Measurements from ENCODE around the gene CD151.

The CD151 gene

DNA sequence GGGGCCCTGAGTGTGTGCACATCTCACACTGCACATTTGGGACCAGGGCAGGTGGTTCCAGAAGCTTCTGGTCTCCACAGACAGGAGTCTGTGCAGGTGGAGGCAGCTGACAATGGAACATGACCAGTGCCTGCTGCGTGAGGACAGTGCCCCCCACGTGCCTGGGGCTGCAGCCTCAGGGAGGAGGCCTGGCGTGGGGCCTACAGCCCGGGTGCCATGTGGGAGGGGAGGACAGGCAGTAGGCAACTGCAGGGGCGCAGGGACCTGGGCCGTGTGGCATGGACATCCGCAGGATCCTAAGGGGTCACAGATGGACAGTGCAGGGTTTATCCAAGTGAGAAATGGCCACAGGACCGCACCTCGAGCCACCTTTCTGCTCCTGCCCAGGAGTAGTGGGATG, 38.7 kb downstream of the CD151 start:
- no peak for DNase-seq (ENCODE audit: low spot score)

DNA sequence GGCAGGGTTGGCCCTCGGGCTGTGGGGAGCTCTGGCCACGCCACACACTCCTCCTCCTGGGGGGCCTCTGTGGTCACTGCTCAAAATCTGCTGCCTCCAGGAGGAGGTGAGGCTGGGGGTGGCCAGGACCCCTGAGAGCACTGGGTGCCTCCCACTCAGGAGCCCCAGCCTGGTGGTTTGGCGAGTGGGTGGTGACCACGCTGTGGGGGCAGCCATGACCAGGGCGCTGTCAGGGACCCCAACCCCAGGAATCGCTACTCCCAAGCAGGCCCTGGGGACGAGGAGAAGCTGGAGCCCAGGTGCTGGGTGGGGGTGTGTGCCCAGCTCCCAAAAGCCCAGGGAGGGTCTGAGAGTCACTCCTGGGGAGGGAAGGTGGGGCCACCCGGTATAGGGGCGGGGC, 40.0 kb downstream of the CD151 start:
- DNase-seq (ENCODE audit: low spot score) = no peak

DNA sequence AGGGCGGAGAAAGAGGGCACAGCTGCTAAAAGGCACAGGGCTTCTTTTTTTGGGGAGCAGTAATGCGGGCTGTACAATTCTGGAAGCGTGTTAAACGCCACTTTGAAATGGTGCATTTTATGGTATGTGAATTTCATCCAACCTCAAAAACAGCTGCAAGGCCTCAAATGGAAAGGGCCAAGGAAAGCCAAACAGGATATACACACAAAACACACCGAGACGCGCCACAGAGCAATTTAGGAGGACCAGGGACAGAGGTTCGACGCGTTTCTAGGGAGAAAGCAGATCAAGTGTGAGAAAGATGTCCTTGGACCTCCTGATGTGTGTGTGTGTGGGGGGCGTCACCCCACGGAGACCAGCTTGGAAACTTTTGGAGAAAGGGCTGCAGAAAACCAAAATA, 41.0 kb downstream of the CD151 start:
- no peak for DNase-seq (ENCODE audit: low spot score)

DNA sequence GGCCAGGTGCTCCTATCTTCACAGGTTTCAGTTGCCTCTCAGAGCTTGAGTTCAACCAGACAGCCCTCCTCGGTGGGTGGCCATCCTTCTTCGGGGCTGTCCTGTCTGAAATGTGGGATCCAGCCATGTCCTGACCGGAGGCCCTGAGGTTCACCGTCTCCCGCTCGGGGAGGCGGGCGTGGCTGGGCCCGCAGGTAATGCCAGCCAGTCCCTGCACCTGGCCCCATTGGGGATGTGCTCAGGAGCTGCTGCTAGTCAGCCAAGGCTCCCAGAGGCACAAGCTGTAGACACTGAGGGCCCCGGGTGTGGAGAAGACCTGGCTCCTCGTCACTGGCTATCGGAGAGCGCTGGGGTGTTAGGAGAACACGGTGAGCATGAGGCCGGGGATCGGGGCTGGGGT, 42.5 kb downstream of the CD151 start:
- DNase-seq (ENCODE audit: low spot score) = no peak

DNA sequence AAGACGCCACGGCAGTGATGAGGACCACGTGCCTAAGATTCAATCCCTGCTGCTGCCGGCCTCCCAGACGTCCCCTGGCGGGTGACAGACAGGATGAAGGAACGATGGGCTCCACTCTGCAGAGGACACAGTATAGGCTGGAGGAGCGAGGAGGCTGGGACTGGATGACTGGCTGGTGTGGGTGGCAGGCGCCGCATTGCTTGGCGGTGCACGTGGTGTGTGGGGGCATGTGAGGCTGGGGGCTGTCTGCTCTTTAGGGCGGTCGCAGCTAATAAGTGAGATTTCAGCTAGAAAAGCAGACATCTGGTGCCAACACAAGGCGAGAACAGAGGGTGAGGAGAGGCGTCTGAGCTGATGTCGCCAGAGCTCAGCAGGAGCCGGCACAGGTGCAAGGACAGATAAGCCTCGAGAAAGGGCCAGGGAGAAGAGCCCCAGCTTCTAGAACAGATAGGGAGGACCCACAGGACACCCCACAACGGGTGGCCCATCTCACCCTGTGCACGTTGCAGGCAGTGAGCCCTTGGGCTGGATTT, 43.1 kb downstream of the CD151 start:
- peak; percentile 53 for DNase-seq (ENCODE audit: low spot score)

DNA sequence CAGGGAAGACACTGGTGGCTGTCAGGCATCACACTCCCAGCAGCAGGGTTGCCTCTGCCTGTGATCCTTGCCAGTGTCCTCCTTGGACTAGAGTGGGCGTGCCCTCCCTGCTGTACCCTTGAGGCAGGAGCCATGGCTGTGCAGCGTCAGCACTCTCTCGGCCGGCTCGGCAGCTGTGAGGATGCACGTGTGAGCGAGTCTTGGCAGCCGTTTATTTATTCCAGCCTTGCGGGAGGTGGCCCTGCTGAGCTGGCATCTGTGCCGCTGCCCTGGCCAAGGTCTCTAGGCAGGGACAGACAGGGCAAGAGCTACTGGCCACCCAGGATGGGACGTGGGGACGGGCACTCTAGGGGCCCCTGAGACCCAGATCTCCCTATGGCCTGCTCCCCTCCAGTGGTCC, 43.8 kb downstream of the CD151 start:
- peak; percentile 62 for DNase-seq (ENCODE audit: low spot score)

DNA sequence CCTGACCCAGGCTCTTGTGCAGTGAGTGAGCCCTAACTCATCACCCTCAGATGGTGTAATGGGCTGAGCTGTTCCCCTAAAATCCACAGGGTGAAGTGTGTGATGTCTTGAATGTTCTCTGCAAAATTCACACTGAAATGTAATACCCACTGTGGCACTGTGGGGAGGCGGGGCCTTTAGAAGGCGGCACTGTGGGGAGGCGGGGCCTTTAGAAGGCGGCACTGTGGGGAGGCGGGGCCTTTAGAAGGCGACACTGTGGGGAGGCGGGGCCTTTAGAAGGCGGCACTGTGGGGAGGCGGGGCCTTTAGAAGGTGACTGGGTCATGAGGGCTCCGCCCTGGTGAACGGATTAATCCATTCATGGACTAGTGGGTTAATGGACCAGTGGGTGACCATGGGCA, 44.8 kb downstream of the CD151 start:
- DNase-seq (ENCODE audit: low spot score) = no peak

DNA sequence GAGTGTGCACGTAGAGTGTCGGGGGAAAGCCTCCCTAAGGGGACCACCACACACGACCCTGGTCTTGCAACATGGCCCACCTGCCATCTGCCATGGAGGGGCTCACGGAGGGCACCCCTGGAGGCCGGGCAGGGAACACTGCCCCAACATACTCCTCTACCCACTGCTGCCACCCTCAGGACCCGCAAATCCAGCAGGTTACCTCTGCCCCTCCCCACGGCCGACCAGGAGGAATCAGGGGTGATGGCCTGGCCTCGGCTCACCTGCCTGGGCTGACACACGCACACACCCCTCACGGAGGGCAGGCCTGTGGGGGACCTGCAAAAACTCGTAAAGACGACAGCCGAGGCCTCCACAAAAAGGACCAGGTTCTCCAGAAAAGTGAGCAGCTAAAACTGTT, 47.7 kb downstream of the CD151 start:
- DNase-seq (ENCODE audit: low spot score) = no peak

DNA sequence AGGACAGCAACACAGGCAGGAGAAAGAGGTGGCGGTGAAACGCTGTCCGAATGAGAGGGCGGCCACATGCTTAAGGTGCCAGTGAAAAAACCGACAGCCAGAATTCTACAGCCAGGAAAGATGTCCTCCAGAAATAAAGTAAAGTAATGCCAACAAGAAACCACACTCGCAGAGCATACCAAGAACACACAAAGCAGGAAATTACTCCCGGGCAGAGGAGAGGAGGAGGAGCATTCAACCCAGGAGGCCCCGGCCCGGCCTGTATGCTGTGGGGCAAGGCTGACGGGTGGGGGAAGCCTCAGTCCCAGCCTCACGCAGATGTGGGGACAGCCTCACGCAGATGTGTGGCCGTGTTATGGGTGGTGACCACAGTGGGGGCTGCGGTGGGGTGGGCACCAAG, 49.8 kb downstream of the CD151 start:
- DNase-seq (ENCODE audit: low spot score) = no peak

DNA sequence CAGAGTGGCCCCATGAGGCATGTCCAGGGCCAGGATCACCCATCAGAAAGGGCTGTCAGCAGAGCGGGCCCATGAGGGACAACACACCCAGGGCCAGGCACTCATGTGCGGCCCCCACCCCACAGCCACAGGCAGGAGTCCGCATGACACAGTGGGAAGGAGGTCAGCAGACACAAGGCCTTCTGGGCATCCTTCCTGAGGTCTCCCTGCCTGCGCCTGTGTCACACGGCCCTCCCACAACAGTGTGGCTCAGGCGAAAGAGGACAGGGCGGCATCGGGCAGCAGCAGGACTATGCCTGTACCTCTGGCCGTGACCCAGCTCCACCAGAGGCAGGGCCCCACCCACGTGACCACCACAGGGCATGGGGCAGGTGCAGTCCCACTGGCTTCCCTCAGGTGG, 50.8 kb downstream of the CD151 start:
- DNase-seq (ENCODE audit: low spot score) = no peak

DNA sequence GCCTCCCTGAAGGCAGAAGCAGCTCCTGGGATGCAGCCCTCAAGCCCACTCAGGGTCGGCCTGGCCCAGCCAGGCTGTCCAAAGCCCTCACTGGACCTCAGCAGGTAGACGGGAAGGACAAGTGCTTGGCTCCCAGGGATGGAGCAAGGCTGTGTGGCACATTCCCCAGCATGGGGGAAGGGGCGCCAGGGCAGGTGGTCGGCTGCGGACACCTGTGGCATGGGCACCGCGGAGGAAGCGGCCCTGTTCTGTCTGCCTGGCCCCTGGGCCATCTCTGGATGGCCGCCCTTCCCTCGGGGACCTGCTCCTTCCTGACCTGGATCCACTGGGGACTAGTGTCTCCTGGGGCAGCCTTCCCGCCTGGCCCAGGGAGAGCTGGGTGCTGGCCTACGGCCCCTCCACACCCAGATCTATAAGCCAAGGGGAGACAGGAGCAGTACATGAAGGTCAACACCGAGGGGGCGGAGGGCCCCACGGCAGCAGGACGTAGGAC, 51.9 kb downstream of the CD151 start:
- no peak for DNase-seq (ENCODE audit: low spot score)

DNA sequence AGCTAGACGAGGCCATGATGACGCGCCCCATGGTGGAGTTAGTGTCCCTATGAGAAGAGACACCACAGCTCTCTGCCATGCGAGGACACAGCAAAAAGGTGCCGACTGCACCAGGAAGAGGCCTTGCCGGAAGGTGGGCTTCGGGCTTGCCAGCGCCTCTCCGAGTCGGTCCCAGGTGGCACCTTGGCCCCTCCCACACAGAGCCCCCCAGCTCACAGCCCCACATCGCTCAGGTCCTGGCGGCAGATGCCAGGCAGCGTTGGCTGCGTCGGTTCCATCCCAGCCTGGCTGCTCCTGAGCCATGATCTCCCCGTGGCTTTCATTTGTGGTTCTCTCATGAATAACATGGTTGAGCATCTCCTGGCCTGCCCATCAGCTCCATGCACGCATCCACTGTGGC, 53.8 kb downstream of the CD151 start:
- no peak for DNase-seq (ENCODE audit: low spot score)

DNA sequence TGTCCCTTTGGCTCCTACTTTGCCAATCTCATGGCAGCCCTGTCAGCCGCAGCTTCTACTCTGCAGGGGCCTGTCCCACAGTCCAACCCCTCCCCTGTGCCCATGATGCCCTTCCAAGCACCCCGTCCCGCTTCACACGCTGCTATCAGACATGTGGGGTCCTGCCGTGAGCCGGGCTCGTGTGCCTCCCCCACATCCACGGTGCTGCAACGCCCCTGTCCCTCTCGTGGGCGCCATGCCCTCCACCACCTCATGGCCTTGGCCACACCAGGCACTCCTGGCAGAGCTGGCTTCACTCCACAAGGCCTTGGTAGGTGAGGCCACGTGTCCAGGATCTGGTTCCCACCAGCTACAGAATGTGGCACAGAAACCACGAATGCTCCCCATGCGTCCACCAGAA, 54.8 kb downstream of the CD151 start:
- no peak for DNase-seq (ENCODE audit: low spot score)

Data from Ammon's horn (tissue), 1 donor.